OCI-LY3 (cell line): ENCODE measurements around the gene TNS1.

ENCODE experiments used
- CTCF ChIP-seq: fragments of 200-600, 300-600 bp; sonication (generic); IDR thresholded peaks from 2 replicates; pipeline ENCODE4 v1.5.1; 2014; ENCODE audit warnings: antibody characterized with exemption, low read length, low read depth
- EZH2phosphoT487 ChIP-seq: fragments of 200-600 bp; shearing (Covaris generic); IDR thresholded peaks from 2 replicates; pipeline ENCODE4 v1.6.1; 2018; ENCODE audit warnings: antibody characterized with exemption, mixed run types, low read depth

- no peak for TF ChIP-seq CTCF
- TF ChIP-seq EZH2phosphoT487: no peak
Observed at GRCh38 chr2:217889656-217890055, 113.1 kb downstream of the TNS1 start.
